PC-3 (cell line): ENCODE data around the gene YTHDC2. TPM values are rescaled to one million over a fixed set of nuclear protein-coding genes. Genes with fewer than 3 reads are reported as not detected.
A peak's percentile ranks its signal among the peaks of the same experiment; 100 is the strongest.

Source experiments
- ATAC-seq: fragments of 200-7000 bp; cut with Tn5 transposase; 2 replicates; pipeline ENCODE4 v1.9.1; 2020; ENCODE audit warnings: mild to moderate bottlenecking, moderate library complexity
- BruUV-seq: library from RNA; stranded (reverse); fragments of 400-500 nt; replicated peaks from 2 replicates; lab custom pipeline; 2021; lab: Mats Ljungman, UMichigan
- CTCF ChIA-PET: fragments of 300-600 bp; sonication (Branson Sonifier 250); formaldehyde crosslinking; loops from one replicate; lab custom pipeline; 2022; ENCODE audit warnings: antibody characterized with exemption; lab: Charles Lee
- POLR2A ChIA-PET: fragments of 300-600 bp; sonication (Branson Sonifier 250); formaldehyde crosslinking; loops from one replicate; lab custom pipeline; 2022; ENCODE audit warnings: antibody characterized with exemption; ENCODE audit not compliant: unreplicated experiment; lab: Charles Lee
- DNase-seq: peaks from one replicate; pipeline ENCODE4 v3.0.0-alpha.2; 2015
- H2AFZ ChIP-seq: fragments of 300-600 bp; sonication (generic); 2 replicates; pipeline ENCODE4 v1.6.0; 2016; ENCODE audit warnings: antibody characterized with exemption, low read length
- H3F3A ChIP-seq: fragments of 300-600 bp; sonication (generic); one replicate; pipeline ENCODE4 v1.6.0; 2017; ENCODE audit warnings: antibody characterized with exemption, low read length, control low read depth, mild to moderate bottlenecking; ENCODE audit not compliant: unreplicated experiment
- H3K27ac ChIP-seq: fragments of 300-600 bp; sonication (generic); 2 replicates; pipeline ENCODE4 v1.5.1; 2016; ENCODE audit warnings: mild to moderate bottlenecking, low read length
- H3K27me3 ChIP-seq: fragments of 300-600 bp; sonication (generic); 2 replicates; pipeline ENCODE4 v1.6.1; 2016; ENCODE audit warnings: low read length, mixed read lengths
- H3K36me3 ChIP-seq: fragments of 300-600 bp; sonication (generic); 2 replicates; pipeline ENCODE4 v1.6.1; 2016; ENCODE audit warnings: low read depth, mixed run types, low read length, mixed read lengths
- H3K4me1 ChIP-seq: fragments of 300-600 bp; sonication (generic); 2 replicates; pipeline ENCODE4 v1.5.1; 2016; ENCODE audit warnings: low read length; ENCODE audit not compliant: insufficient read depth
- H3K4me2 ChIP-seq: fragments of 300-600 bp; sonication (generic); 2 replicates; pipeline ENCODE4 v1.6.0; 2016; ENCODE audit warnings: low read length
- H3K4me3 ChIP-seq: fragments of 300-600 bp; sonication (generic); 2 replicates; pipeline ENCODE4 v1.5.1; 2016; ENCODE audit warnings: mild to moderate bottlenecking, low read length, mixed read lengths
- H3K79me2 ChIP-seq: fragments of 300-600 bp; sonication (generic); 2 replicates; pipeline ENCODE4 v1.6.1; 2017; ENCODE audit warnings: low read length, mixed read lengths
- H3K9ac ChIP-seq: fragments of 300-600 bp; sonication (generic); 2 replicates; pipeline ENCODE4 v1.6.0; 2016; ENCODE audit warnings: mild to moderate bottlenecking, low read length
- H3K9me2 ChIP-seq: fragments of 300-600 bp; sonication (generic); replicated peaks from 2 replicates; pipeline ENCODE4 v1.6.1; 2016; ENCODE audit warnings: mixed run types, low read length, mixed read lengths
- H3K9me3 ChIP-seq: fragments of 300-600 bp; sonication (generic); 2 replicates; pipeline ENCODE4 v1.6.1; 2016; ENCODE audit warnings: low read length, mixed read lengths
- H4K20me1 ChIP-seq: fragments of 300-600 bp; sonication (generic); 2 replicates; pipeline ENCODE4 v1.6.1; 2016; ENCODE audit warnings: low read length, mixed read lengths
- EZH2 ChIP-seq: fragments of 300-600 bp; sonication (generic); IDR thresholded peaks from one replicate; pipeline ENCODE4 v1.6.1; 2017; ENCODE audit warnings: antibody characterized with exemption, mild to moderate bottlenecking, low read length; ENCODE audit not compliant: unreplicated experiment
- EZH2phosphoT487 ChIP-seq: fragments of 300-600 bp; sonication (generic); IDR thresholded peaks from 2 replicates; pipeline ENCODE4 v1.6.1; 2018; ENCODE audit warnings: mild to moderate bottlenecking, antibody characterized with exemption, low read length, borderline replicate concordance
- intact Hi-C: fragments of 100-400 bp; cut with micrococcal nuclease; formaldehyde crosslinking; loops from 2 replicates; pipeline ENCODE4 v1.9.0; 2023
- total RNA-seq: library from RNA; depleted of rRNA; stranded (reverse); fragments of >200 nt; gene quantifications from 2 replicates; pipeline ENCODE4 v1.2.3, GENCODE V29; 2014
- TF ChIP-seq, protein P1 (sequence below): fragments of 300-600 bp; sonication (generic); conservative IDR thresholded peaks from 2 replicates; pipeline ENCODE4 v1.5.1; 2017; ENCODE audit warnings: antibody characterized with exemption, low read depth, mild to moderate bottlenecking, low read length

YTHDC2 gene
- total RNA-seq, 1 experiment from 2014 or later, result 20.2 TPM

DNA sequence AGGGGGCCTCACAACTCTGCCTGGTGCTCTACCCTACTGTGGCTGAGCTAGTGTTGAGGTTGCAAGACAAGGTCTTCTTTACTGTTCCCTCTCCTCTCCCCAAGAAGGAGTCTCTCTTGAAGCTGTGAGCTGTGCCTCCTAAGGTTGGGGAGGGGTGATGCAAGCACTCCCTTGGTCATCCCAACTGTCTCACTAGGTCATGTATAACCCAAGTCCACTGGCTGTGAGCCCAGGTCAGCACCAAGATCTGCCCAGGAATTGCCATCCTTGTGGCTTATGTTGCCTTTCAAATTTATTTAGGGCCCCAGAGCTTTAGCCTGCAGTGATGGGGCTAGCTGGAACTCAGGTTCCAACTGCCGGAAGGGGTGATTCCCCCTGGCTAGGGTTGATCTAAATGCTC lies 10.3 kb upstream of the YTHDC2 start:
- Histone ChIP-seq H3K27ac (no peak overlapping the region), H3K36me3 (no peaks in the 10 kb centered on the region), H3K79me2 (no peaks in the 10 kb centered on the region), H3K4me2 (no peak overlapping the region), H3F3A (no peaks in the 10 kb centered on the region), H3K9me3 (no peaks in the 10 kb centered on the region), H2AFZ (no peak overlapping the region), H3K9ac (no peak overlapping the region), H3K4me3 (no peak overlapping the region), H3K27me3 (no peaks in the 10 kb centered on the region), H3K9me2 (no peaks in the 10 kb centered on the region), H4K20me1 (no peaks in the 10 kb centered on the region), H3K4me1 (no peaks in the 10 kb centered on the region)
- DNase-seq (no peak), ATAC-seq (no peak)
- ChIA-PET CTCF (no interaction called here), POLR2A (interaction anchor here (0.6 kb wide), 1 partner anchor 29 kb away, joined by 3 read pairs; no protein-coding TSS in a partner anchor)
- no TSS peak for BruUV-seq
- TF ChIP-seq, protein P1, sequence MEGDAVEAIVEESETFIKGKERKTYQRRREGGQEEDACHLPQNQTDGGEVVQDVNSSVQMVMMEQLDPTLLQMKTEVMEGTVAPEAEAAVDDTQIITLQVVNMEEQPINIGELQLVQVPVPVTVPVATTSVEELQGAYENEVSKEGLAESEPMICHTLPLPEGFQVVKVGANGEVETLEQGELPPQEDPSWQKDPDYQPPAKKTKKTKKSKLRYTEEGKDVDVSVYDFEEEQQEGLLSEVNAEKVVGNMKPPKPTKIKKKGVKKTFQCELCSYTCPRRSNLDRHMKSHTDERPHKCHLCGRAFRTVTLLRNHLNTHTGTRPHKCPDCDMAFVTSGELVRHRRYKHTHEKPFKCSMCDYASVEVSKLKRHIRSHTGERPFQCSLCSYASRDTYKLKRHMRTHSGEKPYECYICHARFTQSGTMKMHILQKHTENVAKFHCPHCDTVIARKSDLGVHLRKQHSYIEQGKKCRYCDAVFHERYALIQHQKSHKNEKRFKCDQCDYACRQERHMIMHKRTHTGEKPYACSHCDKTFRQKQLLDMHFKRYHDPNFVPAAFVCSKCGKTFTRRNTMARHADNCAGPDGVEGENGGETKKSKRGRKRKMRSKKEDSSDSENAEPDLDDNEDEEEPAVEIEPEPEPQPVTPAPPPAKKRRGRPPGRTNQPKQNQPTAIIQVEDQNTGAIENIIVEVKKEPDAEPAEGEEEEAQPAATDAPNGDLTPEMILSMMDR, result no peak
- no peak for TF ChIP-seq EZH2
- no peak for TF ChIP-seq EZH2phosphoT487
- intact Hi-C loops, result no loop called here

DNA sequence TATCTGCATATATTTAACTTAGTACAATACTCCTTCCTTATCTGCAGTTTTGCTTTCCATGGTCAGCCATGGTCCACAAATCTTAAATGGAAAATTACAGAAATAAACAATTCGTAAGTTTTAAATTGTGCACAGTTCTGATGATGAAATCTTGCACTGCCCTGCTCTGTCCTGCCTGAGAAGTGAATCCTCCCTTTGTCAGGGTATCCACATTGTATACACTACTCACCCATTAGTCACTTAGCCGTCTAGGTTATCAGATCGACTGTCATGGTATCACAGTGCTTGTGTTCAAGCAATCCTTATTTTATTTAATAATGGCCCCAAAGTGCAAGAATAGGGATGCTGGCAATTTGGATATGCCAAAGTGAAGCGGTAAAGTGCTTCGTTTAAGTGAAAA lies 8.3 kb upstream of the YTHDC2 start:
- H3K79me2 ChIP-seq, result no peaks in the 10 kb centered on the region
- no TSS peak for BruUV-seq
- TF ChIP-seq, protein P1, result no peak
- TF ChIP-seq EZH2, result no peak
- no peak overlapping the region for H3K4me3 ChIP-seq
- H2AFZ ChIP-seq, result no peak overlapping the region
- no peak overlapping the region for H3K27ac ChIP-seq
- intact Hi-C loops, result no loop called here
- H4K20me1 ChIP-seq, result no peaks in the 10 kb centered on the region
- ChIA-PET POLR2A (no interaction called here), CTCF (no interaction called here)
- no peaks in the 10 kb centered on the region for H3K27me3 ChIP-seq
- no peaks in the 10 kb centered on the region for H3K36me3 ChIP-seq
- no peaks in the 10 kb centered on the region for H3K9me3 ChIP-seq
- no peaks in the 10 kb centered on the region for H3F3A ChIP-seq
- H3K9me2 ChIP-seq, result no peaks in the 10 kb centered on the region
- ATAC-seq (peak; percentile 73), DNase-seq (peak; percentile 49)
- H3K4me1 ChIP-seq, result no peaks in the 10 kb centered on the region
- peak overlapping the region; percentile 7; the same call in 1 of the 2 replicates for H3K4me2 ChIP-seq
- no peak overlapping the region for H3K9ac ChIP-seq

GRCh38 chr5:113507601-113508000 lies 5.9 kb upstream of the YTHDC2 start:
- ChIA-PET POLR2A (no interaction called here), CTCF (no interaction called here)
- Histone ChIP-seq H3K27me3 (no peaks in the 10 kb centered on the region), H3K27ac (no peak overlapping the region), H3K9me2 (no peaks in the 10 kb centered on the region), H3K79me2 (no peaks in the 10 kb centered on the region), H4K20me1 (no peaks in the 10 kb centered on the region), H3K9ac (no peak overlapping the region), H3K4me2 (no peak overlapping the region), H3K4me3 (no peak overlapping the region), H3K36me3 (no peaks in the 10 kb centered on the region), H3F3A (no peaks in the 10 kb centered on the region), H3K4me1 (0 out of 2 replicates have a peak, but pooled peaks cover under 1% of the 10 kb centered on the region), H2AFZ (no peak overlapping the region), H3K9me3 (no peaks in the 10 kb centered on the region)
- DNase-seq (no peak), ATAC-seq (no peak)
- no TSS peak for BruUV-seq
- intact Hi-C loops, result no loop called here
- TF ChIP-seq EZH2phosphoT487 (no peak), EZH2 (no peak)
- TF ChIP-seq, protein P1, result no peak
